ENCODE measurements around the gene PHTF1.

DNA sequence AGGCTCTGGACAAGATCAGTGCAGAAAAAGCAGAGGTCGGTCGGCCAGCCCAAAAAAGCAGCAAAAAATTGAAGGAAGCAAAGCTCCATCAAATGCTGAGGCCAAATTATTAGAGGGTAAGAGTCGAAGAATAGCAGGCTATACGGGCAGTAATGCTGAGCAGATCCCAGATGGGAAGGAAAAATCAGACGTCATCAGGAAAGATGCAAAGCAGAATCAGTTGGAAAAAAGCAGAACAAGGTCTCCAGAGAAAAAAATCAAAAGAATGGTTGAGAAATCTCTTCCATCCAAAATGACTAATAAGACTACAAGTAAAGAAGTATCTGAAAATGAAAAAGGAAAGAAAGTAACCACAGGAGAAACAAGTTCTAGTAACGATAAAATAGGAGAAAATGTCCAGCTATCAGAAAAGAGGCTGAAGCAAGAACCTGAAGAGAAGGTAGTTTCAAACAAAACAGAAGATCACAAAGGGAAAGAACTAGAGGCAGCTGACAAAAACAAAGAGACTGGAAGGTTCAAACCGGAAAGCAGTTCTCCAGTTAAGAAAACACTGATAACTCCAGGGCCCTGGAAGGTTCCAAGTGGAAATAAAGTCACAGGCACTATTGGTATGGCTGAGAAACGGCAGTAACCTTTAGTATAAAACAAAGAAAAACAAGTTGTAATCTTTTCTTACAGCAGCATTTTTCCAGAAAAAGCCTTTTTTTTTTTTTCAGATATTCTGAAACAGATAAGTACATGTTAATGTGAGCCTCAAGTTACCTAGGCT, 75.7 kb downstream of the PHTF1 start:
- TF ChIP-seq, protein P1, sequence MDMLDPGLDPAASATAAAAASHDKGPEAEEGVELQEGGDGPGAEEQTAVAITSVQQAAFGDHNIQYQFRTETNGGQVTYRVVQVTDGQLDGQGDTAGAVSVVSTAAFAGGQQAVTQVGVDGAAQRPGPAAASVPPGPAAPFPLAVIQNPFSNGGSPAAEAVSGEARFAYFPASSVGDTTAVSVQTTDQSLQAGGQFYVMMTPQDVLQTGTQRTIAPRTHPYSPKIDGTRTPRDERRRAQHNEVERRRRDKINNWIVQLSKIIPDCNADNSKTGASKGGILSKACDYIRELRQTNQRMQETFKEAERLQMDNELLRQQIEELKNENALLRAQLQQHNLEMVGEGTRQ (IDR thresholded peaks at IDR 0.05; ENCODE audit: low read depth, low read length), result no peak
- TF ChIP-seq CTCF (conservative IDR thresholded peaks at IDR 0.05; ENCODE audit: low read depth, low read length), result no peak
- TF ChIP-seq POLR2A (IDR thresholded peaks at IDR 0.05; ENCODE audit: low read depth, low read length), result no peak
- TF ChIP-seq FOS (IDR thresholded peaks at IDR 0.05; ENCODE audit: low read depth, low read length), result no peak
- TF ChIP-seq CEBPB (IDR thresholded peaks at IDR 0.05; ENCODE audit: low read depth, low read length), result no peak
- TF ChIP-seq RAD21 (IDR thresholded peaks at IDR 0.05; ENCODE audit: low read length), result no peak
- no peak for TF ChIP-seq BHLHE40 (IDR thresholded peaks at IDR 0.05; ENCODE audit: low read depth, low read length)
- TF ChIP-seq, protein P2, sequence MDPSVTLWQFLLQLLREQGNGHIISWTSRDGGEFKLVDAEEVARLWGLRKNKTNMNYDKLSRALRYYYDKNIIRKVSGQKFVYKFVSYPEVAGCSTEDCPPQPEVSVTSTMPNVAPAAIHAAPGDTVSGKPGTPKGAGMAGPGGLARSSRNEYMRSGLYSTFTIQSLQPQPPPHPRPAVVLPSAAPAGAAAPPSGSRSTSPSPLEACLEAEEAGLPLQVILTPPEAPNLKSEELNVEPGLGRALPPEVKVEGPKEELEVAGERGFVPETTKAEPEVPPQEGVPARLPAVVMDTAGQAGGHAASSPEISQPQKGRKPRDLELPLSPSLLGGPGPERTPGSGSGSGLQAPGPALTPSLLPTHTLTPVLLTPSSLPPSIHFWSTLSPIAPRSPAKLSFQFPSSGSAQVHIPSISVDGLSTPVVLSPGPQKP (IDR thresholded peaks at IDR 0.05; ENCODE audit: borderline replicate concordance, low read depth, low read length), result no peak
- no peak for TF ChIP-seq RFX5 (IDR thresholded peaks at IDR 0.05; ENCODE audit: low read depth, low read length)
- TF ChIP-seq SMC3 (IDR thresholded peaks at IDR 0.05; ENCODE audit: low read depth, low read length), result no peak
- TF ChIP-seq NFE2L2 (IDR thresholded peaks at IDR 0.05; ENCODE audit: low read depth, low read length), result no peak
- TF ChIP-seq MXI1 (IDR thresholded peaks at IDR 0.05; ENCODE audit: borderline replicate concordance, low read depth, low read length), result no peak
- no peak for TF ChIP-seq MAZ (IDR thresholded peaks at IDR 0.05; ENCODE audit: borderline replicate concordance, low read depth, low read length)
- TF ChIP-seq MAFK (IDR thresholded peaks at IDR 0.05; ENCODE audit: low read depth, low read length), result no peak
